ENCODE results near the gene SNPH. TPM values are rescaled to one million over a fixed set of nuclear protein-coding genes. Genes with fewer than 3 reads are reported as not detected.

The SNPH gene
- total and polyA plus RNA-seq, 2 donors from 2014 or later = 3.1 TPM

- no peak overlapping the region for H3K4me3 ChIP-seq (ENCODE audit: low read length in 3 of 3)
- no peak overlapping the region for H3K9ac ChIP-seq (ENCODE audit: low read length in 3 of 3)
- intact Hi-C loops (cut with DNase I) = no loop called here
- no peaks in the 10 kb centered on the region for H3K36me3 ChIP-seq (ENCODE audit: control insufficient read depth in 2 of 3, insufficient read depth in 3 of 3, low read length in 3 of 3)
- FAIRE-seq (no peak), DNase-seq (no peak)
- no peaks in the 10 kb centered on the region for H3K9me3 ChIP-seq (ENCODE audit: control insufficient read depth in 2 of 3, insufficient read depth in 1 of 3, low read length in 3 of 3)
- peak overlapping the region; percentile 2 to 35 for H3K27ac ChIP-seq (ENCODE audit: low read depth in 2 of 2, low read length in 2 of 2)
- no peaks in the 10 kb centered on the region for H3K27me3 ChIP-seq (ENCODE audit: control insufficient read depth, insufficient read depth, low read length)
- TF ChIP-seq, protein P1, sequence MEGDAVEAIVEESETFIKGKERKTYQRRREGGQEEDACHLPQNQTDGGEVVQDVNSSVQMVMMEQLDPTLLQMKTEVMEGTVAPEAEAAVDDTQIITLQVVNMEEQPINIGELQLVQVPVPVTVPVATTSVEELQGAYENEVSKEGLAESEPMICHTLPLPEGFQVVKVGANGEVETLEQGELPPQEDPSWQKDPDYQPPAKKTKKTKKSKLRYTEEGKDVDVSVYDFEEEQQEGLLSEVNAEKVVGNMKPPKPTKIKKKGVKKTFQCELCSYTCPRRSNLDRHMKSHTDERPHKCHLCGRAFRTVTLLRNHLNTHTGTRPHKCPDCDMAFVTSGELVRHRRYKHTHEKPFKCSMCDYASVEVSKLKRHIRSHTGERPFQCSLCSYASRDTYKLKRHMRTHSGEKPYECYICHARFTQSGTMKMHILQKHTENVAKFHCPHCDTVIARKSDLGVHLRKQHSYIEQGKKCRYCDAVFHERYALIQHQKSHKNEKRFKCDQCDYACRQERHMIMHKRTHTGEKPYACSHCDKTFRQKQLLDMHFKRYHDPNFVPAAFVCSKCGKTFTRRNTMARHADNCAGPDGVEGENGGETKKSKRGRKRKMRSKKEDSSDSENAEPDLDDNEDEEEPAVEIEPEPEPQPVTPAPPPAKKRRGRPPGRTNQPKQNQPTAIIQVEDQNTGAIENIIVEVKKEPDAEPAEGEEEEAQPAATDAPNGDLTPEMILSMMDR (IDR thresholded peaks at IDR 0.05; ENCODE audit: borderline replicate concordance, extremely low read depth, insufficient read depth) = no peak
- peaks cover 0 to 17% (median 11%) of the 10 kb centered on the region in 3 donors for H3K4me1 ChIP-seq (ENCODE audit: control insufficient read depth in 2 of 3, insufficient read depth in 2 of 3, low read depth in 1 of 3, low read length in 3 of 3)
These were observed 71.3 kb downstream of the SNPH start for GRCh38 chr20:1337441-1337840.

GRCh38 chr20:1338096-1338495, 72.0 kb downstream of the SNPH start:
- Histone ChIP-seq H3K27me3 (ENCODE audit: control insufficient read depth, insufficient read depth, low read length) (no peaks in the 10 kb centered on the region), H3K4me1 (ENCODE audit: control insufficient read depth in 2 of 3, insufficient read depth in 2 of 3, low read depth in 1 of 3, low read length in 3 of 3) (peaks cover 0 to 17% (median 11%) of the 10 kb centered on the region in 3 donors), H3K36me3 (ENCODE audit: control insufficient read depth in 2 of 3, insufficient read depth in 3 of 3, low read length in 3 of 3) (no peaks in the 10 kb centered on the region), H3K4me3 (ENCODE audit: low read length in 3 of 3) (no peak overlapping the region), H3K9me3 (ENCODE audit: control insufficient read depth in 2 of 3, insufficient read depth in 1 of 3, low read length in 3 of 3) (no peaks in the 10 kb centered on the region), H3K9ac (ENCODE audit: low read length in 3 of 3) (no peak overlapping the region), H3K27ac (ENCODE audit: low read depth in 2 of 2, low read length in 2 of 2) (peak overlapping the region; percentile 2 to 35)
- FAIRE-seq (no peak), DNase-seq (no peak)
- TF ChIP-seq, protein P1 (IDR thresholded peaks at IDR 0.05; ENCODE audit: borderline replicate concordance, extremely low read depth, insufficient read depth) = no peak
- intact Hi-C loops (cut with DNase I) = no loop called here

DNA sequence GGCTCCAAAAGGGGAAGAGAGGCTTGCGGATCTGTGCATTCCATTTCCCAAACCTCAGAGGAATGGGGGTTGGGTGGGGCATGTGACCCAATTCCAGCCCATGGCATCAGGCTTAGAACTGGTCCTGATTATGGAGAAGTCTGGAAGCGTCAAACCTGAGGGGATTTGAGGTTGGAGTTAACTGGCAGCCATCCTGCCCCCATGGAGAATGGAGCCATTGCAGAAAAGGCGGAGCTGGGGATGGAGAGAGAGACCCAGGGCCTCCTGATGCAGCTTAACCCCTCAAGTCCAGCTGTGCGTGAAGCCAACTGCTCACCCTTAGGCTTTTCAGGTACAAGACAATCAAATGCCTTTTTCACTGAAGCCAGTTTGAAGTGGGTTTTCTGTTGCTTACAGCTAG, 72.7 kb downstream of the SNPH start:
- Histone ChIP-seq H3K27ac (ENCODE audit: low read depth in 2 of 2, low read length in 2 of 2) (no peak overlapping the region), H3K9ac (ENCODE audit: low read length in 3 of 3) (no peak overlapping the region), H3K36me3 (ENCODE audit: control insufficient read depth in 2 of 3, insufficient read depth in 3 of 3, low read length in 3 of 3) (no peaks in the 10 kb centered on the region), H3K9me3 (ENCODE audit: control insufficient read depth in 2 of 3, insufficient read depth in 1 of 3, low read length in 3 of 3) (no peaks in the 10 kb centered on the region), H3K27me3 (ENCODE audit: control insufficient read depth, insufficient read depth, low read length) (no peaks in the 10 kb centered on the region), H3K4me1 (ENCODE audit: control insufficient read depth in 2 of 3, insufficient read depth in 2 of 3, low read depth in 1 of 3, low read length in 3 of 3) (peaks cover 0 to 17% (median 8%) of the 10 kb centered on the region in 3 donors), H3K4me3 (ENCODE audit: low read length in 3 of 3) (no peak overlapping the region)
- intact Hi-C loops (cut with DNase I) = no loop called here
- TF ChIP-seq, protein P1 (IDR thresholded peaks at IDR 0.05; ENCODE audit: borderline replicate concordance, extremely low read depth, insufficient read depth) = no peak
- FAIRE-seq (no peak), DNase-seq (no peak)
